ENCODE results near the gene MBP. TPM values are rescaled to one million over a fixed set of nuclear protein-coding genes. Genes with fewer than 3 reads are reported as not detected.
A peak's percentile ranks its signal among the peaks of the same experiment; 100 is the strongest.

MBP gene
- total and polyA plus RNA-seq, 2 of the 13 experiments (the other 11 are each of a cell fraction or from before 2014, with no cell fraction given) = 5.0 to 8.5 TPM

GRCh38 chr18:77114415-77115191 lies 18.0 kb downstream of the MBP start (continued):
- TF ChIP-seq ZNF776 (CRISPR knock-in tag; IDR thresholded peaks at IDR 0.05) = no peak
- TF ChIP-seq ZNF563 (CRISPR knock-in tag; IDR thresholded peaks at IDR 0.05) = peak; percentile 96
- TF ChIP-seq MYPOP (CRISPR knock-in tag; IDR thresholded peaks at IDR 0.05) = 0 out of 2 replicates have a peak, but pooled peaks have one; percentile 47
- TF ChIP-seq ZNF264 (CRISPR knock-in tag; IDR thresholded peaks at IDR 0.05) = 0 out of 2 replicates have a peak, but pooled peaks have one; percentile 20
- TF ChIP-seq AGO2 (optimal IDR thresholded peaks at IDR 0.05; ENCODE audit: low read depth, low read length) = peak; percentile 39
- TF ChIP-seq DNMT1 (CRISPR knock-in tag; IDR thresholded peaks at IDR 0.05) = no peak
- no peak; the same call in 1 of the 2 replicates for TF ChIP-seq ZNF34 (CRISPR knock-in tag; IDR thresholded peaks at IDR 0.05; ENCODE audit: borderline replicate concordance)
- TF ChIP-seq SMAD3 (CRISPR knock-in tag; IDR thresholded peaks at IDR 0.05) = no peak; the same call in 1 of the 2 replicates
- TF ChIP-seq ZNF724P (CRISPR knock-in tag; IDR thresholded peaks at IDR 0.05; ENCODE audit: borderline replicate concordance) = peak; percentile 57; the same call in 1 of the 2 replicates
- TF ChIP-seq, protein P1, sequence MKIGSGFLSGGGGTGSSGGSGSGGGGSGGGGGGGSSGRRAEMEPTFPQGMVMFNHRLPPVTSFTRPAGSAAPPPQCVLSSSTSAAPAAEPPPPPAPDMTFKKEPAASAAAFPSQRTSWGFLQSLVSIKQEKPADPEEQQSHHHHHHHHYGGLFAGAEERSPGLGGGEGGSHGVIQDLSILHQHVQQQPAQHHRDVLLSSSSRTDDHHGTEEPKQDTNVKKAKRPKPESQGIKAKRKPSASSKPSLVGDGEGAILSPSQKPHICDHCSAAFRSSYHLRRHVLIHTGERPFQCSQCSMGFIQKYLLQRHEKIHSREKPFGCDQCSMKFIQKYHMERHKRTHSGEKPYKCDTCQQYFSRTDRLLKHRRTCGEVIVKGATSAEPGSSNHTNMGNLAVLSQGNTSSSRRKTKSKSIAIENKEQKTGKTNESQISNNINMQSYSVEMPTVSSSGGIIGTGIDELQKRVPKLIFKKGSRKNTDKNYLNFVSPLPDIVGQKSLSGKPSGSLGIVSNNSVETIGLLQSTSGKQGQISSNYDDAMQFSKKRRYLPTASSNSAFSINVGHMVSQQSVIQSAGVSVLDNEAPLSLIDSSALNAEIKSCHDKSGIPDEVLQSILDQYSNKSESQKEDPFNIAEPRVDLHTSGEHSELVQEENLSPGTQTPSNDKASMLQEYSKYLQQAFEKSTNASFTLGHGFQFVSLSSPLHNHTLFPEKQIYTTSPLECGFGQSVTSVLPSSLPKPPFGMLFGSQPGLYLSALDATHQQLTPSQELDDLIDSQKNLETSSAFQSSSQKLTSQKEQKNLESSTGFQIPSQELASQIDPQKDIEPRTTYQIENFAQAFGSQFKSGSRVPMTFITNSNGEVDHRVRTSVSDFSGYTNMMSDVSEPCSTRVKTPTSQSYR (CRISPR knock-in tag; IDR thresholded peaks at IDR 0.05; ENCODE audit: borderline replicate concordance) = no peak
- TF ChIP-seq, protein P2, sequence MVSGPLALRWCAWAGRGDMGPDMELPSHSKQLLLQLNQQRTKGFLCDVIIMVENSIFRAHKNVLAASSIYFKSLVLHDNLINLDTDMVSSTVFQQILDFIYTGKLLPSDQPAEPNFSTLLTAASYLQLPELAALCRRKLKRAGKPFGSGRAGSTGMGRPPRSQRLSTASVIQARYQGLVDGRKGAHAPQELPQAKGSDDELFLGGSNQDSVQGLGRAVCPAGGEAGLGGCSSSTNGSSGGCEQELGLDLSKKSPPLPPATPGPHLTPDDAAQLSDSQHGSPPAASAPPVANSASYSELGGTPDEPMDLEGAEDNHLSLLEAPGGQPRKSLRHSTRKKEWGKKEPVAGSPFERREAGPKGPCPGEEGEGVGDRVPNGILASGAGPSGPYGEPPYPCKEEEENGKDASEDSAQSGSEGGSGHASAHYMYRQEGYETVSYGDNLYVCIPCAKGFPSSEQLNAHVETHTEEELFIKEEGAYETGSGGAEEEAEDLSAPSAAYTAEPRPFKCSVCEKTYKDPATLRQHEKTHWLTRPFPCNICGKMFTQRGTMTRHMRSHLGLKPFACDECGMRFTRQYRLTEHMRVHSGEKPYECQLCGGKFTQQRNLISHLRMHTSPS (CRISPR knock-in tag; IDR thresholded peaks at IDR 0.05; ENCODE audit: low read depth) = peak; percentile 98
- TF ChIP-seq FOXA1 (IDR thresholded peaks at IDR 0.05) = no peak
- no peak; the same call in 1 of the 2 replicates for TF ChIP-seq FOXA1 (CRISPR knock-in tag; IDR thresholded peaks at IDR 0.05)
- no peak for TF ChIP-seq ZSCAN5A (CRISPR knock-in tag; IDR thresholded peaks at IDR 0.05; ENCODE audit: borderline replicate concordance)
- no peak for TF ChIP-seq ZNF549 (CRISPR knock-in tag; IDR thresholded peaks at IDR 0.05)
- TF ChIP-seq ZNF83 (CRISPR knock-in tag; IDR thresholded peaks at IDR 0.05; ENCODE audit: borderline replicate concordance) = no peak
- TF ChIP-seq NFKB2 (CRISPR knock-in tag; IDR thresholded peaks at IDR 0.05; ENCODE audit: borderline replicate concordance) = peak; percentile 62; the same call in 1 of the 2 replicates
- TF ChIP-seq, protein P3, sequence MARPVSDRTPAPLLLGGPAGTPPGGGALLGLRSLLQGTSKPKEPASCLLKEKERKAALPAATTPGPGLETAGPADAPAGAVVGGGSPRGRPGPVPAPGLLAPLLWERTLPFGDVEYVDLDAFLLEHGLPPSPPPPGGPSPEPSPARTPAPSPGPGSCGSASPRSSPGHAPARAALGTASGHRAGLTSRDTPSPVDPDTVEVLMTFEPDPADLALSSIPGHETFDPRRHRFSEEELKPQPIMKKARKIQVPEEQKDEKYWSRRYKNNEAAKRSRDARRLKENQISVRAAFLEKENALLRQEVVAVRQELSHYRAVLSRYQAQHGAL (CRISPR knock-in tag; IDR thresholded peaks at IDR 0.05; ENCODE audit: not compliant biosample characterization) = no peak
- no peak for TF ChIP-seq ZFP90 (CRISPR knock-in tag; IDR thresholded peaks at IDR 0.05; ENCODE audit: borderline replicate concordance)
- TF ChIP-seq RORA (CRISPR knock-in tag; IDR thresholded peaks at IDR 0.05) = no peak
- no peak for TF ChIP-seq GABPA (IDR thresholded peaks at IDR 0.05; ENCODE audit: low read depth, low read length)
- TF ChIP-seq GABPA (CRISPR knock-in tag; IDR thresholded peaks at IDR 0.05; ENCODE audit: low read depth) = no peak; the same call in 1 of the 2 replicates

Data from HepG2 (cell line).